ENCODE measurements around the gene CAMSAP2. TPM values are rescaled to one million over a fixed set of nuclear protein-coding genes. Genes with fewer than 3 reads are reported as not detected.

CAMSAP2 gene
- total and polyA plus RNA-seq, 10 of the 15 experiments (the other 5 are each of a cell fraction or from before 2014, with no cell fraction given), result 3.9 to 19.8 (median 8.0) TPM

GRCh38 chr1:200907611-200908097 lies 169.0 kb downstream of the CAMSAP2 start (continued):
- TF ChIP-seq PBX3 (IDR thresholded peaks at IDR 0.05; ENCODE audit: insufficient replicate concordance, low read depth, low read length) (no peak), CTCF (IDR thresholded peaks at IDR 0.05 in 2 of 3, conservative IDR thresholded peaks at IDR 0.05 in 1 of 3; ENCODE audit: control insufficient read depth in 2 of 3, extremely low read depth in 1 of 3, insufficient read depth in 1 of 3, low read depth in 3 of 3, low read length in 3 of 3) (peak in 1 of 3 experiments; percentile 26; a peak in 1 of 6 replicates), ELK1 (IDR thresholded peaks at IDR 0.05; ENCODE audit: low read depth, low read length) (no peak), MLLT1 (IDR thresholded peaks at IDR 0.05) (peak; percentile 32), BACH1 (IDR thresholded peaks at IDR 0.05; ENCODE audit: borderline replicate concordance) (no peak), HCFC1 (IDR thresholded peaks at IDR 0.05; ENCODE audit: low read length) (no peak), ZNF622 (IDR thresholded peaks at IDR 0.05) (no peak), CBX5 (IDR thresholded peaks at IDR 0.05; ENCODE audit: low read depth) (no peak), WRNIP1 (IDR thresholded peaks at IDR 0.05; ENCODE audit: borderline replicate concordance, low read depth, low read length) (no peak), SREBF2 (IDR thresholded peaks at IDR 0.05; ENCODE audit: low read length) (no peak), MTA2 (IDR thresholded peaks at IDR 0.05; ENCODE audit: low read depth) (peak; percentile 51; the same call in 1 of the 2 replicates)
- TF ChIP-seq, protein P1, sequence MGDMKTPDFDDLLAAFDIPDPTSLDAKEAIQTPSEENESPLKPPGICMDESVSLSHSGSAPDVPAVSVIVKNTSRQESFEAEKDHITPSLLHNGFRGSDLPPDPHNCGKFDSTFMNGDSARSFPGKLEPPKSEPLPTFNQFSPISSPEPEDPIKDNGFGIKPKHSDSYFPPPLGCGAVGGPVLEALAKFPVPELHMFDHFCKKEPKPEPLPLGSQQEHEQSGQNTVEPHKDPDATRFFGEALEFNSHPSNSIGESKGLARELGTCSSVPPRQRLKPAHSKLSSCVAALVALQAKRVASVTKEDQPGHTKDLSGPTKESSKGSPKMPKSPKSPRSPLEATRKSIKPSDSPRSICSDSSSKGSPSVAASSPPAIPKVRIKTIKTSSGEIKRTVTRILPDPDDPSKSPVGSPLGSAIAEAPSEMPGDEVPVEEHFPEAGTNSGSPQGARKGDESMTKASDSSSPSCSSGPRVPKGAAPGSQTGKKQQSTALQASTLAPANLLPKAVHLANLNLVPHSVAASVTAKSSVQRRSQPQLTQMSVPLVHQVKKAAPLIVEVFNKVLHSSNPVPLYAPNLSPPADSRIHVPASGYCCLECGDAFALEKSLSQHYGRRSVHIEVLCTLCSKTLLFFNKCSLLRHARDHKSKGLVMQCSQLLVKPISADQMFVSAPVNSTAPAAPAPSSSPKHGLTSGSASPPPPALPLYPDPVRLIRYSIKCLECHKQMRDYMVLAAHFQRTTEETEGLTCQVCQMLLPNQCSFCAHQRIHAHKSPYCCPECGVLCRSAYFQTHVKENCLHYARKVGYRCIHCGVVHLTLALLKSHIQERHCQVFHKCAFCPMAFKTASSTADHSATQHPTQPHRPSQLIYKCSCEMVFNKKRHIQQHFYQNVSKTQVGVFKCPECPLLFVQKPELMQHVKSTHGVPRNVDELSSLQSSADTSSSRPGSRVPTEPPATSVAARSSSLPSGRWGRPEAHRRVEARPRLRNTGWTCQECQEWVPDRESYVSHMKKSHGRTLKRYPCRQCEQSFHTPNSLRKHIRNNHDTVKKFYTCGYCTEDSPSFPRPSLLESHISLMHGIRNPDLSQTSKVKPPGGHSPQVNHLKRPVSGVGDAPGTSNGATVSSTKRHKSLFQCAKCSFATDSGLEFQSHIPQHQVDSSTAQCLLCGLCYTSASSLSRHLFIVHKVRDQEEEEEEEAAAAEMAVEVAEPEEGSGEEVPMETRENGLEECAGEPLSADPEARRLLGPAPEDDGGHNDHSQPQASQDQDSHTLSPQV (IDR thresholded peaks at IDR 0.05), result peak; percentile 80; the same call in 1 of the 2 replicates
- TF ChIP-seq, protein P2, sequence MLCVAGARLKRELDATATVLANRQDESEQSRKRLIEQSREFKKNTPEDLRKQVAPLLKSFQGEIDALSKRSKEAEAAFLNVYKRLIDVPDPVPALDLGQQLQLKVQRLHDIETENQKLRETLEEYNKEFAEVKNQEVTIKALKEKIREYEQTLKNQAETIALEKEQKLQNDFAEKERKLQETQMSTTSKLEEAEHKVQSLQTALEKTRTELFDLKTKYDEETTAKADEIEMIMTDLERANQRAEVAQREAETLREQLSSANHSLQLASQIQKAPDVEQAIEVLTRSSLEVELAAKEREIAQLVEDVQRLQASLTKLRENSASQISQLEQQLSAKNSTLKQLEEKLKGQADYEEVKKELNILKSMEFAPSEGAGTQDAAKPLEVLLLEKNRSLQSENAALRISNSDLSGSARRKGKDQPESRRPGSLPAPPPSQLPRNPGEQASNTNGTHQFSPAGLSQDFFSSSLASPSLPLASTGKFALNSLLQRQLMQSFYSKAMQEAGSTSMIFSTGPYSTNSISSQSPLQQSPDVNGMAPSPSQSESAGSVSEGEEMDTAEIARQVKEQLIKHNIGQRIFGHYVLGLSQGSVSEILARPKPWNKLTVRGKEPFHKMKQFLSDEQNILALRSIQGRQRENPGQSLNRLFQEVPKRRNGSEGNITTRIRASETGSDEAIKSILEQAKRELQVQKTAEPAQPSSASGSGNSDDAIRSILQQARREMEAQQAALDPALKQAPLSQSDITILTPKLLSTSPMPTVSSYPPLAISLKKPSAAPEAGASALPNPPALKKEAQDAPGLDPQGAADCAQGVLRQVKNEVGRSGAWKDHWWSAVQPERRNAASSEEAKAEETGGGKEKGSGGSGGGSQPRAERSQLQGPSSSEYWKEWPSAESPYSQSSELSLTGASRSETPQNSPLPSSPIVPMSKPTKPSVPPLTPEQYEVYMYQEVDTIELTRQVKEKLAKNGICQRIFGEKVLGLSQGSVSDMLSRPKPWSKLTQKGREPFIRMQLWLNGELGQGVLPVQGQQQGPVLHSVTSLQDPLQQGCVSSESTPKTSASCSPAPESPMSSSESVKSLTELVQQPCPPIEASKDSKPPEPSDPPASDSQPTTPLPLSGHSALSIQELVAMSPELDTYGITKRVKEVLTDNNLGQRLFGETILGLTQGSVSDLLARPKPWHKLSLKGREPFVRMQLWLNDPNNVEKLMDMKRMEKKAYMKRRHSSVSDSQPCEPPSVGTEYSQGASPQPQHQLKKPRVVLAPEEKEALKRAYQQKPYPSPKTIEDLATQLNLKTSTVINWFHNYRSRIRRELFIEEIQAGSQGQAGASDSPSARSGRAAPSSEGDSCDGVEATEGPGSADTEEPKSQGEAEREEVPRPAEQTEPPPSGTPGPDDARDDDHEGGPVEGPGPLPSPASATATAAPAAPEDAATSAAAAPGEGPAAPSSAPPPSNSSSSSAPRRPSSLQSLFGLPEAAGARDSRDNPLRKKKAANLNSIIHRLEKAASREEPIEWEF (IDR thresholded peaks at IDR 0.05; ENCODE audit: insufficient replicate concordance, low read depth, low read length), result peak; percentile 32

Data from GM12878 (cell line).